ENCODE results near the gene SOHLH1. TPM values are rescaled to one million over a fixed set of nuclear protein-coding genes. Genes with fewer than 3 reads are reported as not detected.

Gene SOHLH1
- total RNA-seq, 1 donor, result not detected

DNA sequence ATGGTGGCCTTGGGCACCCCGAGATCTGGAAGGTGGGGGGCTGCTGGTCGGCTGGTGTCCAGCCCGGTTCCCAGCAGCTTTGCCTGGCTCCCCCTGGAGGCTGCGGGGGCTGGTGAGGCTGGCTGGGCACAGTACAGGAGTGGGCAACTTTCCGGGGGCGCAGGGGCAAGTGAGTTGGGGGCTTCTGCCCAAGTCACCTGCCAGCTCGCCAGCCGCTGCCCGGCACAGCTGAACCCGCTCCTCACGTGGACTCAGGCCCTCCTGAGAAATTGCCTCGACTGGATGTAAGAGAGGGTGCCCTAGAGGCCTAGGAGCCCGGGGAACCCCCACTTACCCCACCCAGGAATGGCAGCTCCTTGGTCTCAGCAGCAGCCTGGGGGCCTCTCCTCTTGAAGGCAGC, 18.1 kb upstream of the SOHLH1 start:
- DNase-seq (ENCODE audit: insufficient read length, low spot score, missing footprints), result no peak
- Histone ChIP-seq H3K4me1 (ENCODE audit: insufficient read depth, low read length) (no peaks in the 10 kb centered on the region), H3K79me2 (ENCODE audit: insufficient read depth, low read length) (no peaks in the 10 kb centered on the region), H3K27ac (ENCODE audit: low read depth, low read length) (no peak overlapping the region), H3K36me3 (ENCODE audit: insufficient read depth, low read length) (no peaks in the 10 kb centered on the region), H3K4me2 (ENCODE audit: insufficient read depth, low read length) (no peak overlapping the region), H2AFZ (ENCODE audit: low read length) (no peak overlapping the region), H4K20me1 (ENCODE audit: insufficient read depth, low read length) (no peaks in the 10 kb centered on the region), H3K27me3 (ENCODE audit: insufficient read depth, low read length) (peaks cover 29% of the 10 kb centered on the region), H3K4me3 (ENCODE audit: insufficient read depth, low read length) (no peak overlapping the region), H3K9me3 (ENCODE audit: low read depth, low read length) (no peaks in the 10 kb centered on the region)
- TF ChIP-seq, protein P1, sequence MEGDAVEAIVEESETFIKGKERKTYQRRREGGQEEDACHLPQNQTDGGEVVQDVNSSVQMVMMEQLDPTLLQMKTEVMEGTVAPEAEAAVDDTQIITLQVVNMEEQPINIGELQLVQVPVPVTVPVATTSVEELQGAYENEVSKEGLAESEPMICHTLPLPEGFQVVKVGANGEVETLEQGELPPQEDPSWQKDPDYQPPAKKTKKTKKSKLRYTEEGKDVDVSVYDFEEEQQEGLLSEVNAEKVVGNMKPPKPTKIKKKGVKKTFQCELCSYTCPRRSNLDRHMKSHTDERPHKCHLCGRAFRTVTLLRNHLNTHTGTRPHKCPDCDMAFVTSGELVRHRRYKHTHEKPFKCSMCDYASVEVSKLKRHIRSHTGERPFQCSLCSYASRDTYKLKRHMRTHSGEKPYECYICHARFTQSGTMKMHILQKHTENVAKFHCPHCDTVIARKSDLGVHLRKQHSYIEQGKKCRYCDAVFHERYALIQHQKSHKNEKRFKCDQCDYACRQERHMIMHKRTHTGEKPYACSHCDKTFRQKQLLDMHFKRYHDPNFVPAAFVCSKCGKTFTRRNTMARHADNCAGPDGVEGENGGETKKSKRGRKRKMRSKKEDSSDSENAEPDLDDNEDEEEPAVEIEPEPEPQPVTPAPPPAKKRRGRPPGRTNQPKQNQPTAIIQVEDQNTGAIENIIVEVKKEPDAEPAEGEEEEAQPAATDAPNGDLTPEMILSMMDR (IDR thresholded peaks at IDR 0.05; ENCODE audit: extremely low read depth, low read depth, low read length), result no peak

DNA sequence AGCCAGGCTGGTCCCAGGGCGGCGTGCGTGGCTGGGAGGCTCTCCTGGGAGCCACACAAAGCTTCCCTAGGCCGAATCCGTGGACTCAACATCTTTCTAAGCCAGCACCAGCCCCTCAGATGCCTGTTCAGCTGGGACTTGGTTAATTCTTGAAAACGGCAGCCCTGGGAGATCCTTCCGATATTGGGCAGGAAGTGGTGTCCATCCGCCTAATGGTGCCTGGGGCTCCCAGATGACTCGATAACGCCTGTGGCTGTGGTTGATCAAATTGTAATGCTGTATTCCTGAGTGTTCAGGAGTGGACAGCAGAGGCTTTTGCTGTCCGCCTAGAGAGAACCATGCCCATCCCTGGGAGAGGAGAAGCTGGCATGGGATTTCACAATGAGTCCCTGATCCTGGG, 16.8 kb upstream of the SOHLH1 start:
- no peak overlapping the region for H3K27ac ChIP-seq (ENCODE audit: low read depth, low read length)
- H3K4me3 ChIP-seq (ENCODE audit: insufficient read depth, low read length), result no peak overlapping the region
- no peaks in the 10 kb centered on the region for H3K36me3 ChIP-seq (ENCODE audit: insufficient read depth, low read length)
- TF ChIP-seq, protein P1 (IDR thresholded peaks at IDR 0.05; ENCODE audit: extremely low read depth, low read depth, low read length), result no peak
- peaks cover 29% of the 10 kb centered on the region for H3K27me3 ChIP-seq (ENCODE audit: insufficient read depth, low read length)
- no peak for DNase-seq (ENCODE audit: insufficient read length, low spot score, missing footprints)
- no peak overlapping the region for H2AFZ ChIP-seq (ENCODE audit: low read length)
- no peaks in the 10 kb centered on the region for H4K20me1 ChIP-seq (ENCODE audit: insufficient read depth, low read length)
- no peaks in the 10 kb centered on the region for H3K9me3 ChIP-seq (ENCODE audit: low read depth, low read length)
- no peaks in the 10 kb centered on the region for H3K4me1 ChIP-seq (ENCODE audit: insufficient read depth, low read length)
- H3K79me2 ChIP-seq (ENCODE audit: insufficient read depth, low read length), result no peaks in the 10 kb centered on the region
- no peak overlapping the region for H3K4me2 ChIP-seq (ENCODE audit: insufficient read depth, low read length)

DNA sequence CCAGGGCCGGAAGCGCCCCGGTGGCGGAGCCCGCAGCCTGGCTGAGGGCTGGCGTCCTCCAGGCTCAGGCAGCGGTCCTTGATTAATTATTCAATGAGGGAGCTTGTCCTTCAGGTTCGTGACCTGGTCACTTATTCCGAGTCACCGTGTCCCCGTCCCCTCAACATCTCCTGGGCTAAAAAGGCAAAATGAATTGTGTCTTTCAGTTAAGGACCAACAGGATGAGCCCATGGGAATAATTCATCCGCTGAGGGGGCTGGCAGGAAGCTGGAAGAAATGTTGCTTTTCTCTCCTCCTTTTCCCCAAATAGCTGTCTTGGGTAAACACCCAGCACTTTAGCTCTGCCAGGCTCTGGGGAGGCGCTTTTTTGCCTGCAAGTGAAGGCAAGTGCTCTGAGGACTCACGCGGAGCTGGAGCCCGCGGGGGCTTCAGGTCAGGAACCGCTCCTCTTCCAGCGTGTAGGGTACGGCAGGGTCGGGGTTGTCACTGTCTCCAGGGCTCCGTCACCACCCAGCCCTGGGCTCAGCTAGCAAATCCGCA, 15.8 kb upstream of the SOHLH1 start:
- no peaks in the 10 kb centered on the region for H4K20me1 ChIP-seq (ENCODE audit: insufficient read depth, low read length)
- TF ChIP-seq, protein P1 (IDR thresholded peaks at IDR 0.05; ENCODE audit: extremely low read depth, low read depth, low read length), result no peak
- no peak for DNase-seq (ENCODE audit: insufficient read length, low spot score, missing footprints)
- no peak overlapping the region for H3K4me3 ChIP-seq (ENCODE audit: insufficient read depth, low read length)
- no peak overlapping the region for H2AFZ ChIP-seq (ENCODE audit: low read length)
- no peak overlapping the region for H3K27ac ChIP-seq (ENCODE audit: low read depth, low read length)
- H3K79me2 ChIP-seq (ENCODE audit: insufficient read depth, low read length), result no peaks in the 10 kb centered on the region
- no peak overlapping the region for H3K4me2 ChIP-seq (ENCODE audit: insufficient read depth, low read length)
- H3K36me3 ChIP-seq (ENCODE audit: insufficient read depth, low read length), result no peaks in the 10 kb centered on the region
- H3K9me3 ChIP-seq (ENCODE audit: low read depth, low read length), result no peaks in the 10 kb centered on the region
- peaks cover 29% of the 10 kb centered on the region for H3K27me3 ChIP-seq (ENCODE audit: insufficient read depth, low read length)
- H3K4me1 ChIP-seq (ENCODE audit: insufficient read depth, low read length), result no peaks in the 10 kb centered on the region

DNA sequence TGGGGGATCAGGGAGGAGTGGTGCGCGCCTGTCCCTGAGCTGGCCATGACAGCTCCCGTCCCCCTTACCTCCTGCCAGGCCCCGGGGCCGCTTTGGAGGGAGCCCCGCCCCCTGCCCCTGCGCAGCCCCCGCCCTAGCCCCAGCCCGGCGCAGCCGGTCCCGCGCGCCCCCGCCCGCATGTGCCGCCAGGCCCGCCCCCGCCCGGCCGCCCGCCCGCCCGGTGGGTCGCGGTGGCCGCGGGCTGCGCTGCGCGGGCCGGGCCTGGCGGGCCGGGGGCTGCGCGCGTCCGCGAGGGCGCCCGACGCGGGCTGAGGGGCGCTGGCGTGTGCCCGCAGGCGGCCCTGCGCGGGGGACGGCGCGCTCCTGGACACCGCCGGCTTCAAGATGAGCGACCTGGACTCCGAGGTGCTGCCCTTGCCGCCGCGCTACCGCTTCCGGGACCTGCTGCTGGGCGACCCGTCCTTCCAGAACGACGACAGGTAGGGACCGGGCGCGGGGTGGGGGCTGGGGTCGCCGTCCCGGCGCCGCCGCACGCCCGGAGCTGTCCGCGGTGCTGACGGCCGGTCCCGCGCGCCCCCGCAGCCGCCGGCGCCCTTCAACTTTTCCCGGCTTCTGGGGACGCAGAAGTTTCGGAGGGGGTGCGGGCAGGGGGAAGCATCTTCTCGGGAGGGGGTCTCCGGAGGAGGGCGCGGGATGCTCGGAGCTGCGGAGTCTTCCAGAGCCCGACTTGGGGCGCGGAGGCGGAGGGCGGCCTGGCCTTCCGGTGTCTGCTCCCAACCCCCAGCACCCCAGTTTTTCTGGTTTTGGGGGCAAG, 15.2 kb upstream of the SOHLH1 start:
- DNase-seq (ENCODE audit: insufficient read length, low spot score, missing footprints), result no peak
- TF ChIP-seq, protein P1 (IDR thresholded peaks at IDR 0.05; ENCODE audit: extremely low read depth, low read depth, low read length), result no peak
- H3K36me3 ChIP-seq (ENCODE audit: insufficient read depth, low read length), result no peaks in the 10 kb centered on the region

More for the DNA sequence above, 15.2 kb upstream of the SOHLH1 start:
- Histone ChIP-seq H3K4me1 (ENCODE audit: insufficient read depth, low read length) (no peaks in the 10 kb centered on the region), H3K79me2 (ENCODE audit: insufficient read depth, low read length) (no peaks in the 10 kb centered on the region), H3K27ac (ENCODE audit: low read depth, low read length) (no peak overlapping the region), H4K20me1 (ENCODE audit: insufficient read depth, low read length) (no peaks in the 10 kb centered on the region), H3K4me2 (ENCODE audit: insufficient read depth, low read length) (no peak overlapping the region), H2AFZ (ENCODE audit: low read length) (no peak overlapping the region), H3K9me3 (ENCODE audit: low read depth, low read length) (no peaks in the 10 kb centered on the region), H3K4me3 (ENCODE audit: insufficient read depth, low read length) (no peak overlapping the region), H3K27me3 (ENCODE audit: insufficient read depth, low read length) (peaks cover 29% of the 10 kb centered on the region)
